Mucosa of stomach (tissue), 1 donor: ENCODE measurements around the gene KSR1.

Experiments used
- H3K27me3 ChIP-seq: one replicate; pipeline ENCODE4 v1.7.0; 2013; ENCODE audit warnings: mild to moderate bottlenecking, low read length; ENCODE audit not compliant: control insufficient read depth, insufficient read depth
- H3K36me3 ChIP-seq: one replicate; pipeline ENCODE4 v1.7.0; 2013; ENCODE audit warnings: low read length; ENCODE audit not compliant: control insufficient read depth, insufficient read depth
- H3K4me1 ChIP-seq: one replicate; pipeline ENCODE4 v1.7.0; 2013; ENCODE audit warnings: mild to moderate bottlenecking, low read length; ENCODE audit not compliant: control insufficient read depth, insufficient read depth
- H3K4me3 ChIP-seq: one replicate; pipeline ENCODE4 v1.7.0; 2013; ENCODE audit warnings: low read length
- H3K9ac ChIP-seq: one replicate; pipeline ENCODE4 v1.7.0; 2013; ENCODE audit warnings: mild to moderate bottlenecking, low read length, moderate library complexity
- H3K9me3 ChIP-seq: one replicate; pipeline ENCODE4 v1.7.0; 2013; ENCODE audit warnings: mild to moderate bottlenecking, low read length, moderate library complexity; ENCODE audit not compliant: control insufficient read depth
- donor health status: Pancreatic carcinoma.

Gene KSR1

GRCh38 chr17:27571563-27572352 lies 115.5 kb downstream of the KSR1 start:
- Histone ChIP-seq H3K9ac (no peak overlapping the region), H3K36me3 (no peaks in the 10 kb centered on the region), H3K9me3 (no peaks in the 10 kb centered on the region), H3K4me1 (no peaks in the 10 kb centered on the region), H3K4me3 (no peak overlapping the region), H3K27me3 (no peaks in the 10 kb centered on the region)

- no peaks in the 10 kb centered on the region for H3K27me3 ChIP-seq
- H3K4me3 ChIP-seq: no peak overlapping the region
- no peak overlapping the region for H3K9ac ChIP-seq
- H3K9me3 ChIP-seq: no peaks in the 10 kb centered on the region
- no peaks in the 10 kb centered on the region for H3K36me3 ChIP-seq
- no peaks in the 10 kb centered on the region for H3K4me1 ChIP-seq
These were observed 116.4 kb downstream of the KSR1 start for GRCh38 chr17:27572665-27573064.

- no peak overlapping the region for H3K4me3 ChIP-seq
- H3K9me3 ChIP-seq: no peaks in the 10 kb centered on the region
- H3K9ac ChIP-seq: no peak overlapping the region
- no peaks in the 10 kb centered on the region for H3K27me3 ChIP-seq
- no peaks in the 10 kb centered on the region for H3K36me3 ChIP-seq
- H3K4me1 ChIP-seq: no peaks in the 10 kb centered on the region
These were observed 117.3 kb downstream of the KSR1 start for GRCh38 chr17:27573548-27573947.

- Histone ChIP-seq H3K4me1 (no peaks in the 10 kb centered on the region), H3K4me3 (no peak overlapping the region), H3K36me3 (no peaks in the 10 kb centered on the region), H3K9ac (no peak overlapping the region), H3K9me3 (no peaks in the 10 kb centered on the region), H3K27me3 (no peaks in the 10 kb centered on the region)
These were observed 117.8 kb downstream of the KSR1 start for GRCh38 chr17:27573971-27574525.

GRCh38 chr17:27575096-27575911 lies 119.1 kb downstream of the KSR1 start:
- Histone ChIP-seq H3K27me3 (no peaks in the 10 kb centered on the region), H3K4me1 (no peaks in the 10 kb centered on the region), H3K9me3 (no peaks in the 10 kb centered on the region), H3K36me3 (no peaks in the 10 kb centered on the region), H3K9ac (no peak overlapping the region), H3K4me3 (no peak overlapping the region)

GRCh38 chr17:27575912-27576252 lies 119.6 kb downstream of the KSR1 start:
- no peaks in the 10 kb centered on the region for H3K9me3 ChIP-seq
- no peak overlapping the region for H3K4me3 ChIP-seq
- H3K36me3 ChIP-seq: no peaks in the 10 kb centered on the region
- H3K27me3 ChIP-seq: no peaks in the 10 kb centered on the region
- H3K9ac ChIP-seq: no peak overlapping the region
- H3K4me1 ChIP-seq: no peaks in the 10 kb centered on the region

GRCh38 chr17:27576477-27577083 lies 120.3 kb downstream of the KSR1 start:
- Histone ChIP-seq H3K9me3 (no peaks in the 10 kb centered on the region), H3K36me3 (no peaks in the 10 kb centered on the region), H3K4me3 (no peak overlapping the region), H3K9ac (no peak overlapping the region), H3K27me3 (no peaks in the 10 kb centered on the region), H3K4me1 (no peaks in the 10 kb centered on the region)

- no peak overlapping the region for H3K4me3 ChIP-seq
- no peaks in the 10 kb centered on the region for H3K4me1 ChIP-seq
- H3K27me3 ChIP-seq: no peaks in the 10 kb centered on the region
- H3K36me3 ChIP-seq: no peaks in the 10 kb centered on the region
- no peaks in the 10 kb centered on the region for H3K9me3 ChIP-seq
- H3K9ac ChIP-seq: no peak overlapping the region
These were observed 121.0 kb downstream of the KSR1 start for GRCh38 chr17:27577121-27577761.

- peaks cover 2% of the 10 kb centered on the region for H3K36me3 ChIP-seq
- no peak overlapping the region for H3K9ac ChIP-seq
- H3K4me1 ChIP-seq: no peaks in the 10 kb centered on the region
- no peak overlapping the region for H3K4me3 ChIP-seq
- no peaks in the 10 kb centered on the region for H3K27me3 ChIP-seq
- no peaks in the 10 kb centered on the region for H3K9me3 ChIP-seq
These were observed 121.9 kb downstream of the KSR1 start for GRCh38 chr17:27577884-27578717.

GRCh38 chr17:27578718-27579085 lies 122.5 kb downstream of the KSR1 start:
- H3K4me3 ChIP-seq: no peak overlapping the region
- no peaks in the 10 kb centered on the region for H3K9me3 ChIP-seq

GRCh38 chr17:27579304-27579703 lies 123.1 kb downstream of the KSR1 start:
- Histone ChIP-seq H3K4me1 (no peaks in the 10 kb centered on the region), H3K36me3 (peaks cover 4% of the 10 kb centered on the region), H3K4me3 (no peak overlapping the region), H3K9me3 (no peaks in the 10 kb centered on the region), H3K9ac (no peak overlapping the region), H3K27me3 (no peaks in the 10 kb centered on the region)

More at GRCh38 chr17:27578718-27579085, 122.5 kb downstream of the KSR1 start:
- H3K36me3 ChIP-seq: peaks cover 4% of the 10 kb centered on the region
- H3K27me3 ChIP-seq: no peaks in the 10 kb centered on the region
- no peaks in the 10 kb centered on the region for H3K4me1 ChIP-seq
- H3K9ac ChIP-seq: no peak overlapping the region
